Left ventricle myocardium inferior (tissue), 1 donor: ENCODE measurements around the gene MTUS2. TPM values are rescaled to one million over a fixed set of nuclear protein-coding genes. Genes with fewer than 3 reads are reported as not detected.

Experiments
- DNase-seq: peaks from one replicate; pipeline ENCODE4 v3.0.0-alpha.2; 2020
- H3K27ac ChIP-seq: fragments of 200-600 bp; replicated peaks from 2 replicates; pipeline ENCODE4 v1.8.0; 2021
- H3K27me3 ChIP-seq: fragments of 200-600 bp; 2 replicates; pipeline ENCODE4 v1.8.0; 2021; ENCODE audit warnings: low read depth
- H3K36me3 ChIP-seq: fragments of 200-600 bp; 2 replicates; pipeline ENCODE4 v1.8.0; 2021
- H3K4me1 ChIP-seq: fragments of 200-600 bp; 2 replicates; pipeline ENCODE4 v1.8.0; 2021
- H3K4me3 ChIP-seq: fragments of 200-600 bp; 2 replicates; pipeline ENCODE4 v1.8.0; 2021; ENCODE audit warnings: mild to moderate bottlenecking, moderate library complexity
- H3K9me3 ChIP-seq: fragments of 200-600 bp; replicated peaks from 2 replicates; pipeline ENCODE4 v1.8.0; 2021
- CTCF ChIP-seq: fragments of 200-600 bp; IDR thresholded peaks from 2 replicates; pipeline ENCODE4 v1.8.0; 2021; ENCODE audit warnings: antibody characterized with exemption, mild to moderate bottlenecking, borderline replicate concordance
- intact Hi-C: fragments of 100-400 bp; cut with micrococcal nuclease; formaldehyde crosslinking; loops from one replicate; pipeline ENCODE4 v1.11.0; 2022
- total RNA-seq: library from RNA; stranded (reverse); fragmentation: NEBNext Ultra II Directional; extraction: Animal tissue kit (Norgen Biotek cat#: 25700); gene quantifications from one replicate; pipeline ENCODE4 v1.2.1, GENCODE V29; 2021
- donor health status: DM: no; HTN: yes; CAD: no; lungs with severe emphysema.

Gene MTUS2
- total RNA-seq, 1 donor from 2014 or later: 101 TPM

GRCh38 chr13:29534083-29534482 is 713.9 kb downstream of the MTUS2 start:
- DNase-seq: no peak

GRCh38 chr13:29535663-29536655 is 715.8 kb downstream of the MTUS2 start:
- no peaks in the 10 kb centered on the region for H3K9me3 ChIP-seq
- TF ChIP-seq CTCF: no peak
- DNase-seq: no peak
- H3K4me1 ChIP-seq: peaks cover 17% of the 10 kb centered on the region
- H3K4me3 ChIP-seq: no peak overlapping the region
- no peaks in the 10 kb centered on the region for H3K27me3 ChIP-seq
- intact Hi-C loops: no loop called here
- peaks cover 17% of the 10 kb centered on the region for H3K36me3 ChIP-seq
- no peak overlapping the region for H3K27ac ChIP-seq

More at GRCh38 chr13:29534083-29534482, 713.9 kb downstream of the MTUS2 start:
- intact Hi-C loops: no loop called here
- no peak overlapping the region for H3K4me3 ChIP-seq
- TF ChIP-seq CTCF: no peak
- no peaks in the 10 kb centered on the region for H3K27me3 ChIP-seq
- peaks cover 4% of the 10 kb centered on the region for H3K4me1 ChIP-seq
- peaks cover 26% of the 10 kb centered on the region for H3K36me3 ChIP-seq
- no peak overlapping the region for H3K27ac ChIP-seq
- H3K9me3 ChIP-seq: no peaks in the 10 kb centered on the region

GRCh38 chr13:29536853-29537252 is 716.7 kb downstream of the MTUS2 start:
- DNase-seq: no peak
- intact Hi-C loops: no loop called here
- no peak overlapping the region for H3K4me3 ChIP-seq

GRCh38 chr13:29537736-29538651 is 717.9 kb downstream of the MTUS2 start:
- no peak for DNase-seq
- intact Hi-C loops: no loop called here
- Histone ChIP-seq H3K27ac (no peak overlapping the region), H3K4me3 (no peak overlapping the region), H3K36me3 (peaks cover 9% of the 10 kb centered on the region), H3K27me3 (no peaks in the 10 kb centered on the region), H3K9me3 (no peaks in the 10 kb centered on the region), H3K4me1 (peaks cover 17% of the 10 kb centered on the region)
- no peak for TF ChIP-seq CTCF

More at GRCh38 chr13:29536853-29537252, 716.7 kb downstream of the MTUS2 start:
- no peaks in the 10 kb centered on the region for H3K9me3 ChIP-seq
- peaks cover 16% of the 10 kb centered on the region for H3K36me3 ChIP-seq
- H3K27me3 ChIP-seq: no peaks in the 10 kb centered on the region
- no peak for TF ChIP-seq CTCF
- peaks cover 17% of the 10 kb centered on the region for H3K4me1 ChIP-seq
- H3K27ac ChIP-seq: no peak overlapping the region

GRCh38 chr13:29538652-29539040 is 718.5 kb downstream of the MTUS2 start:
- DNase-seq: no peak
- Histone ChIP-seq H3K4me3 (no peak overlapping the region), H3K36me3 (peaks cover 9% of the 10 kb centered on the region), H3K4me1 (peaks cover 17% of the 10 kb centered on the region), H3K27ac (no peak overlapping the region), H3K27me3 (no peaks in the 10 kb centered on the region), H3K9me3 (no peaks in the 10 kb centered on the region)
- no peak for TF ChIP-seq CTCF
- intact Hi-C loops: no loop called here
